HG03575 (cell line): ENCODE results near the gene MYO18A.
"Not testable (repeated sequence)": the region's sequence is repeated elsewhere in the genome, so short reads cannot be mapped to it uniquely, and the experiment has no call there.

ENCODE experiments used
- ATAC-seq: cut with Tn5 transposase; IDR thresholded peaks from one replicate; pipeline ENCODE4 v1.9.1; 2021; ENCODE audit not compliant: unreplicated experiment, insufficient number of reproducible peaks, low FRiP score; ENCODE audit errors: extremely low read depth

The MYO18A gene

DNA sequence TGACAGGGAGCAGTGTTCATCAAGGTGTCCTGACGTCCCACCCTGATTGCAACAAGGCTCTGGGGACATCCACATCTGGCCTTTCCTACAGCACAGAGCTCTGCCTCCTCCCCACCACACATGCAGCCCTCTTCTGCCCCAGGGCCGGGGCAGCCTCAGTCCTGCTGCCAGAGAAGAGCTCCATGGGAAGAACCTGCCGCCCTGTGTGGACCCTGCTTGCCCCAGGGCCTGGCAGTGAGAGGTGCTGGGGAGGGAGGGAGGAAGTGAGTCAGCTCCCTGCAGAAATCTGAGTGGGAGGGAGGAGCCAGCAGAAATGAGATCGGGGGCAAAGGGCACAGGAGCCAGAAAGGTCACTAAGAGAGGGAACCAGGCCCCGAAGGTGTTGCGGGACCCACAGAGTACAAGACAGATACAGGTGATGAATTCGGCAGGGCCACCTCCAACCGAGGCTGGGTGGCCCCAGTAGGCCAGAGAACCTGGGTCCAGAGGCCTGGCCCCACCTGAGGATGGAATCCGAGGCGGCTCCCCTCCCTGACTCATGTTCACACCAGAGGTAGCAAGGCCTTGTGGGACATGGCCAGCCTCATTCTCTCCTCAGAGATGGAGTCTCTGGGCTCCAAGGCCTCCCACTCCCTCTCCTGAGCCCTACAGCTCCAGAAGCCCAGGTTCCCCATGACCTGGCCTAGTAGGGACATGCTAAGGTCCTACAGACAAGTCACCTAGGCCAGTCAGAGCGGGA is 24.8 kb downstream of the MYO18A start:
- ATAC-seq = no peak

DNA sequence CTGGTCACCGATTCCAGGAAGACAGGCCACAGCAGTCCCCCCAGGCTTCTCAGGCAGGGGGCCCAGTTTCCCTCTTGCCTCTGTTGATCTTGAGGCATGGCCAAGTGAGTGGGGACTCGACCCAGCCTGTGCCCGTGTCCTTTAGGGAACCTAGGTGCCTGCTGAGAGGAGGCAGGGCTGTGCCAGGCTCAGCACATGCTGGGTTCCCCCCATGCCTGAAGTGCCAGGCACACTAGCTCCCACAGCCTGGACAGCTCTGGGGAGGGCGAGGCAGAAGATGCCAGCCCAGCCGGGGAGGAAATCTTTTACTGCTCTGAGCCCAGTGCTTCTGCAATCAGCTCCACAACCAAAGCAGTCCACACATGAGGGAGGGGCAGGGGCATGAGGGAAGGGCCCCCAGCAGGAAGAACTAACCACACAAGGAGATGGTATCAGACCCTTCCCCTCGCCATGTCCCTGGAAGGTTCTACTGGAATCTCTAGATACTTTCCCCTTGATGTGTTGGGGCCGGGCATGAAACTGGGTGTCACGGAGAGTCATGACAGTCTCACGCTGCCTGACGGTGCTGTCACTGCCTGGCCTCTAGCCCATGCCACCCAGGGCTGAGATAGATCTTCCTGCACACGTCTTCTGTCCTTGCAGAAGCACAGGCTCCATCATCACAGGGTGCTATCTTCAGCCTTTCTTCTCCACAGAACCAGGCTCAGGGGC is 25.5 kb downstream of the MYO18A start:
- no peak for ATAC-seq

DNA sequence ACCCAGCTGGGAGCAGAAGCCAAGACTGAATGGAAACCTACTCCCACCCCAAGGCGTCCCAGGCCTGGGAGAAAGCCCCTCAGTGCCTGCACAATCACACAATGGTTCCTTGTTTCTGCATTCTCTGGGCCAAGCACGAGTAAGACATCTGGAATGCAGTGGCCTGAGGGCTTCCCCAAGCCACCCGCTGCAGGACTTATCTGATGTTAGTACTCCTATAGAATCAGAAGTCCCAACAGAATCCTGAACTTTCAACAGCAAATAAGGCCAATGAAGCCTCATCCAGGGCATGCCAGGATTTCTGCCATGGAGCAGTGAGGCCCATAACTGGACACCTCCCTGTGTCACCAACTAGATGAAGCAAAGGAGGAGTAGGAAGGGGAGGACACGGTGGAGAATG is 28.6 kb downstream of the MYO18A start:
- no peak for ATAC-seq

DNA sequence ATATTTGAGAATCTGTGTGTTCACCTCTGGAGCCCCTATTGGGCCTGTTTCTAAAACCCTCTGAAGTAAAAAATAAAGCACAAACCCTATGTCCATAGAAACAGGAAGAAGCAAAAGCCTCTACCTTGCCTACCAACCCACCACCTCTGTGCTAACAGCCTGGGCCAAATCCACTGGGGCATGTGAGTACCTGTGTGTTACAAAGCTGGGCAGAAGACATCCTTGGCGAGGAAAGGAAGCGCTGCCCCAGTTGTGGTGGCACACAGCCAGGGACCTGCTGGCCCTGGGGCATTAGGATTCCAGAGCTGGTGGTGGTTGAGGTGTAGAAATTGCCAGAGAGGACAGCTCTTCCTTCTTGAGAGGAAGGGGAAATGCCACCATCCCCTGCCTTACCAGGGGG is 30.0 kb downstream of the MYO18A start:
- no peak for ATAC-seq

DNA sequence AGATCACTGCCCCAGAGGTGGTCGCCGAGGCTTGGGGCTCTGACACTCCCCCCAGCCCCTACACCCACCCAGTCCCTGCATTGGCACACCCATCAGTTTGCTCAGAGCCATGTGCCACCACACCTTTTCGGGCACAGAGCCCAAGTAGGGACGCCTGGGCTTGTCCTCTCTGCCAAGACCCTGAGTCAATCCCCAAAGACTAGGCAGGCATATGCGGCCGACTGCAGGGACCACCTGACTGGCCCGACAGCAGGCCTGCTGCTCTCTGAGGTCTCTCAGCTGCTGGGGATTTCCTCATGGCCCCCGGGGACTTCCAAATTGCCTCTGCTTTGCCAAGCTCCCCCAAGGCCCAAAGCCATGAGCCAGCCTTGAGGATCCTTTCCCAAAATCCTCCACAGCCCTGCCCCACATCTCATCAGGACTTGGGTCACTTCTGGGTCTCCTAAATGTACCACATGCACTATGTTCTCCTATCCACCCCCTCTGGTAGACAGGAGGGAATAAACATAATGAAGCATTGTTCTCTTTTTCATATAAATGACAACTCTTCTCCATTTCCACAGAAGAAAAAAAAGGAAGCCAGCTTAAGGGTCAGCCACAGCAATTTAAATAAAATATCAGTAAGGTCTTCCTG is 30.6 kb downstream of the MYO18A start:
- no peak for ATAC-seq

DNA sequence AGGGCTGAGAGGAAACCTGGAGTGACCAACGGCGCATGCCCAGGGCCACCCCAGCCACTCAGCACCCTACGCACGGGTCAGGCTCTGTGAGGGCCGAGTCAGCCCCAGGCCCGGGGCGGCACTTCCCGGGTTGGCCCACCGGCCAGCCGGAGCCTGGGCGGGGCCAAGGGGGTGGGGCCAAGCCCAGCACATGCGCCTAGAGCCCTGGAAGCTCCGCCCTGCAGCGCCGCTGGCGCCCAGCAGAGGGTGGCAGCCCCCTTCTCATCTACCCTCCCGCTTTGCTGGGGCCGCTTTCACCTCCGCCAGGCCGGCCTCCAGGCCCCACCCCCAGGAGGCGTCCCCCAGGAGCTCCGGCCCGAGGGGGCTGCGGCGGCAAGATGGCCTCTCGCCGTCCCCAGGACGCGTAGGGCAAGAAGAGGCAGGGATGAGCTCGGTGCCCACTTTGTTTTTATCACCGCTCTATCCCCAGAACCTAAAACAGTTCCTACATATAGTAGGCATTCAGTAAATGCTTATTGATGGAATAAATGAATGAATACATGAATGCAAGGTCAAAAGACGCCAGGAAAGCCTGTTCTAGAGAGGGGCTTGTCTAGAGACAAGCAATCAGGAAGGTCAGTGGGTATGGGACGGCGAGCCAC is 31.3 kb downstream of the MYO18A start:
- ATAC-seq = no peak

DNA sequence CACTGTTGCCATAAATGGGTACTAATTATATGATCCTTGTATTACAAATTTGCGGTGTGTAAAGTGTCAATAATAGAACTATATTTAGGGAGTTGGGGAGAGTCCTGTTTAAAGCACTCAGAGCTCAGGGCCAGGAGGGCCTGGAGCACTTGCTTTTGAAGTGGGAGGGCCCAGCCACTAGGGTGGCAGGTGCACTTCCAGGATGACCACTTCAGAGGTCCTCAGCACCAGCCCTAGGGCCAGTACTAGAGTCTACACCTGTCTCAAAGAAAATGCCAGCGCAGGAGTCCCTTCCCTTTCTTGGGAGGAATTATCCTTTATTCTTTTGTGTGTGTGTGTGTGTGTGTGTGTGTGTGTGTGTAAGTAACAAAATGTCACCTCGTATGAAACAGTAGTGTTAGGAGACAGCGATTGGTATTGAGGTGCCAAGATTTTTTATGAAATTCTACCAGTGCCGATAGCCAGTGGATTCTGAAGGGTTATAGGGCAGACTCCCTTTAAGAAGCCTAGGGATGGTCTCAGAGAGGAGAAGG is 31.9 kb downstream of the MYO18A start:
- ATAC-seq = no peak

DNA sequence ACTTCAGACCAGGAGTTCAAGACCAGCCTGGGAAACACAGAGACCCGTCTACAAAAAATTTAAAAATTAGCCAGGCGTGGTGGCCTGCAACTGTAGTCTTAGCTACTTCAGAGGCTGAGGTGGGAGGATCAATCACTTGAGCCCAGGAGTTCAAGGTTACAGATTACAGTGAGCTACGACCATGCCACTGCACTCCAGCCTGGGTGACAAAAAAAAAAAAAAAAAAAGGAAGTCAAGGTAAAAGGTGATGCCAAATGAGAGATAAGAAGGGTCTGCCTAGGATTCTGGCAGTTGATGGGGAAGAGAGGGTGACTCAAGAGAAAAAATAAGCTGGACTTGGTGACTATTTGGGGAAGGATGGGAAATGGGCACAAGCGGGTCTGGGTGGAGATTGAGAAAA is 32.5 kb downstream of the MYO18A start:
- no peak for ATAC-seq

DNA sequence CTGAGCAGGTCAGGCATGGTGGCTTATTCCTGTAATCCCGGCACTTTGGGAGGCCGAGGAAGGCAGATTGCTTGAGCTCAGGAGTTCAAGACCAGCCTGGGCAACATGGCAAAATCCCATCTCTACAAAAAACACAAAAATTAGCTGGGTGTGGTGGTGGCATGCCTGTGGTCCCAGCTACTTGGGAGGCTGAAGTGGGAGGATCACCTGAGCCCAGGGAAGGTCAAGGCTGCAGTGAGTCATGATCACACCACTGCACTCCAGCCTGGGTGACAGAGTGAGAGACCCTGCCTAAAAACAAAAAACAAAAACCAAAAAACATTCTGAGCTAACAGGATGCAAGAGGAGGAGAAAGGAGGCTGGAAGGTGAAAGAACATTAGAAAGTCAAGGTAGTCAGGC is 33.0 kb downstream of the MYO18A start:
- not testable (repeated sequence) for ATAC-seq

DNA sequence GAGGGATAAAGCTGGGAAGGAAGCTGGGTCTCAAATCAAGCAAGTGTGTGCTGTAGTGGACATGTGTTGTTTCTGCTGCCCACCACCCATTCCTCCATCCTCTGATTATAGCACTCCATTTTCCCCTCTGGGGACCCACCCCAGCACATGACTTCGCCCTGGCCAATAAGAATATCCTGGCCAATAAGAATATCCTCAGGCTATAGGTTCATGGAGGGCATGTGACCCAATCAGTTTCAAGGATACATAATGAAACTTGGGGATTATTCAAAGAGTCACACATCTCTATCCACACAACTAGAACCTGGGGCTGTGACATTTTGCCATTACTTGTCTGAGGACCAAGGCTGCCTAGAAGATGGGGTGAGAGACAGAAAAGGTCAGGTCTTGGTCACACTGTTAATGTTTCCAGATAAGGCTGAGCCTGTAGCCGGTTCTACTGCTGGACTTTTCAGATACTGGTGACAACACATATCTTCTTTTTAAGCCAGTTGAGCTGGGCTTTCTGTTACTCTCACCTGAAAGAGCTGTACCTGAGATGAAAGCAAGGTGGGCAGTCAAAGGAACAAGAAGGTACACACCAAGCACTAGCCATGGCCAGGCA is 33.7 kb downstream of the MYO18A start:
- no peak for ATAC-seq

DNA sequence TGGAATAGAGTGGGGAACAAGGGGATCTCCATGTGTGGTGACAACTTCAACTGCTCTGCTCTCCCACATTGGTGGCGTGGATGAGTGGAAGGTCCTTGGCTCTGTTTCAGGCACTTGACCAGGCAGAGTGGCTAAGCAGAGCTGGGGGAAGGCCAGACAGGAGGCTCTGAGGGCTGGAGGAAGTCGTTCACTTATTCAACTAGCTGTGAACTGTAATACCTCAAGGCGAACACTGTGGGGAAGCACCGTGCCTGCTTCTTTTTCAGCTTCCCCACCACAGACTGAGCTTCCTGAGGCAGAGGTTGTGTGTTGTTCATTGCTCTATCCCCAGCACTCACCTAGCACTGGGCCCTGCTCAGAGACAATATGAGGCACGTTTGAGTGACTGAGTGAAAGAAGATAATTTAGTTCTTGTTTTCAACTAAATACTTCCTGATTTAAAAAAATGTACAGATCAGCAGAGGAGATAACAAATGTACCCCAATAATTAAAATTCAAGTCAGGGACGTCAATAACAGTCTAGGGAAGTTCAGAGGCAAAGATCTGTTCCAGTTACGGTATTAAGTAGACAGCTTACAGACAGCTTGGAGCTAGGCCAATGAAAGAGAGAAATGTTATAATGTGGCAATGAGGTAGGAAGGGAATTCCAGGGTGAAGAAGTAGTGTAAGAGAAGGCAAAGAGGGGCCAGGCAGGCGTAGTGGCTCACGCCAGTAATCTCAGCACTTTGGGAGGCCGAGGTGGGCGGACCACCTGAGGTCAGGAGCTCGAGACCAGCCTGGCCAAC is 34.7 kb downstream of the MYO18A start:
- ATAC-seq = no peak

DNA sequence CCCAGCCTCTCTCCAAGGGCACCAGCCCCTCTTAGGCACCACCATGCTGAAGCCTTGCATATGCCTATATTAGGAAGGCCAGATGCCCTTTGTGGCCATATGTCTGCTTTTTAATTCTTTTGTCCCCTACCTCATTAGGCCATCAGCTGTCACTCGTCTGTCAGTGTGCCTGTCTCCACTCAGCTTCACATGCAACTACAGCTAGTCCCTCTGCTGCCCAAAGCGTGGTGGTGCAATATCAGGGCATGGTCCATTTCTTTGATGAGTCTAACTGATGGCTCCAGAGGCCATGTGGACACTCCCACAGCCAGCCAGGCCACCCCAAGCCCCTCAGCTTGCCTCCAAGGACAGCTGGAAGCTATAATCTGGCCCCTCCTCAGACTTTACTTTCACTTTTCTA is 36.3 kb downstream of the MYO18A start:
- ATAC-seq = no peak

DNA sequence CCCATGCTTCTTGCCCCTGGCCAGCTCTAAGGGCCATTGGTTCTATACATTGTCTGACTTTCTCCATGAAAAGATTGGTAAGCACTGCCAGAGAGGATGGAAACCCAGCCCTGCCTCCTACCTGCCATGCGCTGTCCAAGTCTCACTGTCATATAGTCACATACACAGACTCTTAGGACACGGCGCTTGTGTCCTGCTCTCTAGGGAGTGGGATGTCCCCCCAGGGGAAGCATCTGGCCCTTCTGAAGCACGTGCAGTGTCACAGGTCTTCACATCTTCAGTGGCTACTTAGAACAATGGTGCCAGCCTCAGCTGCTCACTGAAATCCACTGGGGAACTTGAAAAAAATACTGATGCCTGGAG is 38.7 kb downstream of the MYO18A start:
- no peak for ATAC-seq

DNA sequence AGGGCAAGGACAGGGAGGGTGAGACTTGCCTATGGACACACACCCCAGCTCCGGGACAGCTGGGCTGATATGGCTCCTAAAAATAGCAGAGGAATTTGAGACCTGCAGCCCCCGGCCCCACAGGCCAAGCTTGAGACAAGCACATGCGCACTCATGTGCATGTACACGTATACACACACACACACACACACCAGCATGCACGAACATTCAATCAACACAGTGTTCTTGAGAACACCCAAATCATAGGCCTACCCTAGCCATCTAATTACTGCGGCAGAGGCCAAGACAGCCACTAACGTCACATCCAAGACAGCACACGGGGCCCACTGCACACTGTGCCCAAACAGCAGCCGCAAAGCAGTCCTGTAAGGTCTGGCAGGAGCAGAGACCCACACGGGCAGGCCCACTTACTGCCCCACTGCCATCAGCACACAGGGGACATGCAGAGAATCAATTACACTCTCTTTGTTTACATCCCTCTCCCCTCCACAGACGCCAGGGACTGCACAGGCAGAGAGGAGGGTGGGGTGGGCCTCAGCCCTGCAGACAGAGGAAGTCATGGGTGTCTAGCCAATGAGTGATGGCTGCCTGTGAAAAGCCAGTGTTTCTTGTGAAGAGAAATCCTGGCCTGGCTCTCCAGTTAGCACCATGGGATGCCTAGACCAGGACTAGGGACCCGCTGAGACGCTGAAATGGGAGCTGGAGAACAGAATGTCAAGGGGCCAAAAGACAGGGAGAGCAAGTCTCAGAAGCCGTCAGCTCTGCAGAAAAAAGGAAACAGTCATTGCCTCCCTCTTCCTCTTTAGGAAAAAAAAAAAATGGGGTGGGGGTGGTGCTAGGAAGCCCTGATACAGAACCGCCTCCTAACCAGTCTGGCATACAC is 39.3 kb downstream of the MYO18A start:
- no peak for ATAC-seq

DNA sequence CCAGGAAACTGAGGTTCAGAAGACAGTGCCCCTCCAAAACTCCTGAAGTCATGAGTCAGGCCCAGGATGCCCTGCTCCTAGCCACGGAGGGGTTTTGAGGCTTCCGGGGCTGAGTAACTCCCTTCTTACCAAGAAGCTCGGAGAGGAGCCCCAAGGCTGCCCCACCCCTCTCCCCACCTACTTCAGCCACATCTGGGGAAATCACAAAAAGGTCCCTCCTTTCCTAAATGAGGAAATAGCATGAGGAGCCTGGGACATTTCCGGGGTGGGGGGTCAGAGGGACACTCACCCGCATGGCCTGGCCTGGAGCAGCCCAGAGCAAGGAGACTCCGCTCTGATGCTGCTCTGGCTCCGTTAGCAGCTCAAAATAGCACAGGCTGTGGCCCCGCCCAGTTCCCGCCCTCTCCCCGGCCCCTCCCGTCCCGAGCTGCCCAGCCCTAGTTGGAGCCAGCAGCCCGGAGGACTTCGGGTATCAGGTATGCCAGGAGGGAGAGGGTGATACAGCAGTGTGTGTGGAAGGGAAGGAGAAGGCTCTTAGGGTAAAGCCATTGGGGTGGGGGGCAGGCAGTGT is 40.1 kb downstream of the MYO18A start:
- no peak for ATAC-seq

DNA sequence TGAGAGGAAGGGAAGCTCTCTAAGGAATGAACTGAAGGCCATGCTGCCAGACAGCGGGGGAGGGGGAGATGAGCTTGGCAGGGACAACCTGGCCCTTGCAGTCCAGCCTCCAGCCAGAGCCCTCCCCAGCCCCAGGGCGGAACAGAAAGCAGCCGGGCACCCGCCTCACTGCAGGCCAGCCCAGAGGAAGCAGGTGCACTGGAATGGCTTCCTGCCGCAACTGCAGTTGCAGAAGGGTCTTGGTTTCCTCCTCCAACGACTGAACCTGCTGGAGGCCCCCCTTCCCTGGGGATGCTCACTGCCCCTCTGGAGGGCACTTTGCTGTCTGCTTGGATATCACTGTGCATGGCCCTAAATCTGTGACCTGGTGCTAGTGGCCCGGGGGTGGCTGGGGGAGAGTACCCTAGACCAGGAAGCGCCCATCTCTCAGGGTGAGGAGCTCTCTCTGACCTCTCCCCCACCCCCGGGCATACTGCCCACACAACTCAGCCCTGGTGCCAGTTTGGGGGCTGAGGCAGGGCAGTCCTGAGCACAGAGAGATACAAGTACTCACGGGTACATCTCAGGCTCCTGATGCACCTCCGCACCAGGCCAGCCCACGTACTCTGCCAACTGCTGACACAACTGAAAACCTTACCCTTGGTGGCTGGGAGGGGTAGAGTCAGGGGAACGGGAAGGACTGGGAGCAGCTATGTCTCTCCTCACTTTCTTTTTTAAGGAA is 41.1 kb downstream of the MYO18A start:
- no peak for ATAC-seq
